ENCODE measurements around the gene TSPAN3.

Gene TSPAN3

DNA sequence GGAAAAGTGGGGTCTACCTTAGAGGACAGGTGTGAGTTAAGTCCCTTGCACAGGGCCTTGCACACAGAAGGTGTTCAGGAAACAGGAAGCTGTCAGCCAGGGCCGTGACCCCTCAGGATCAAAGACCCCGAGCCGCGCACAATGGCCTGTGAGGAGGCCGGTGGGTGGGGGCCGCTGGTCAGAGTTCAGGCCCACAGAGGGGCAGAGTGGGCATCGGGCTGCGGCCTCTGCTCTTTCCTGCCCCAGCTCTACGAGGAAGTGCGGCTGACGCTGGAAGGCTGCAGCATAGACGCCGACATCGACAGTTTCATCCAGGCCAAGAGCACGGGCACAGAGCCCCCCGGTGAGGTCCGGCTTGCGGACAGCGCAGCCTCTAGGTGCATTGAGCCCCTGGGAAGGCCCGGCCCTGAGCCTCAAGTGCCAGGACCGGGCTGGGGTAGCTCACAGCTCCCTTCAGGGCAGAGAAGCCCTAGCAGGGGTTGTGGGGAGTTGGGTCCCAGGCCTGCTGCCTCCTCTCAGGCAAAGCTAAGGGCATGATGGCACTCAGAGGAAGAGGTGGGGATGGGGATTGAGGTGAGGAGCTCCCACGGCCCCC lies 38.8 kb downstream of the TSPAN3 start:
- H3K4me1 ChIP-seq (ENCODE audit: control insufficient read depth in 1 of 2, insufficient read depth in 2 of 2, low read length in 2 of 2), result peaks cover 0 to 5% of the 10 kb centered on the region in 2 donors
- H3K4me3 ChIP-seq (ENCODE audit: low read depth in 1 of 2, low read length in 2 of 2), result no peak overlapping the region
- no peak overlapping the region for H3K27ac ChIP-seq (ENCODE audit: low read length)
- peaks cover 0 to 8% of the 10 kb centered on the region in 2 donors for H3K36me3 ChIP-seq (ENCODE audit: control insufficient read depth in 1 of 2, insufficient read depth in 2 of 2, low read length in 2 of 2)
- no peaks in the 10 kb centered on the region for H3K9me3 ChIP-seq (ENCODE audit: control insufficient read depth in 1 of 2, low read length in 2 of 2)
- no peaks in the 10 kb centered on the region for H3K27me3 ChIP-seq (ENCODE audit: low read depth, low read length)

DNA sequence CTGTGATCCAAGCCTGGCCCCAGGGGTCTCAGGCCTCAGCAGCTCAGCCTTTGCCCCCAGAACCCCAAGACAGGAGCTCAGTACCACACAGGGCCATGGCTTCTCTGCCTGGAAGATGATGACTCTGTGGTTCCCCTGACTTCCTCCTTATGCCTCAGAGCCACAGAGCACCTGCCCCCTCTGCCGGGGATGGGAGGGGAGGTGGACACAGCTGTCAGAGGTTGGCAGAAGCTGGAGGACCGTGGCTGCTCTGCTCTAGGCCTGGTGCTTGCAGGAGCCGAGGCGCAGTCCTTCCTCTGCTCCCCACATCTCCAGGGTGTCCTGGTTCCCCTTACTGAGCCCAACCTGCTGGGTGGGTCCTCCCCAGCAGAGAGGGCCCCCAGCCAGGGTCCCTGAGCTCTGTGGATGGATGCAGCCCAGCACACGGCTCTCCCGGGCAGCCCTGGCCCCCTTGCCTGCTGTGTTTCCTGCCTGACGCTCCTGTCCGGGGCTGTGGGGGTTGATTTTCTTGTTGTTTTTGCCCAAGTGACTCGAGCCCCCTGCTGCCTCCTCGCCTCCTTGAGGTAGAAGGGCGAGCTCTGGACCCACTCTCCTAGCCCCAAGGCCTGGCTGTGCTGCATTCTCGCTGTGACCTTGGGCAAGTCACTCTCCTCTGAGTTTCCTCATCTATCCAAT lies 39.4 kb downstream of the TSPAN3 start:
- Histone ChIP-seq H3K4me3 (ENCODE audit: low read depth in 1 of 2, low read length in 2 of 2) (no peak overlapping the region), H3K9me3 (ENCODE audit: control insufficient read depth in 1 of 2, low read length in 2 of 2) (no peaks in the 10 kb centered on the region), H3K36me3 (ENCODE audit: control insufficient read depth in 1 of 2, insufficient read depth in 2 of 2, low read length in 2 of 2) (peaks cover 0 to 2% of the 10 kb centered on the region in 2 donors), H3K27ac (ENCODE audit: low read length) (no peak overlapping the region), H3K4me1 (ENCODE audit: control insufficient read depth in 1 of 2, insufficient read depth in 2 of 2, low read length in 2 of 2) (peaks cover 0 to 5% of the 10 kb centered on the region in 2 donors), H3K27me3 (ENCODE audit: low read depth, low read length) (no peaks in the 10 kb centered on the region)

GRCh38 chr15:77030928-77031375 lies 40.0 kb downstream of the TSPAN3 start:
- Histone ChIP-seq H3K27ac (ENCODE audit: low read length) (no peak overlapping the region), H3K4me1 (ENCODE audit: control insufficient read depth in 1 of 2, insufficient read depth in 2 of 2, low read length in 2 of 2) (peaks cover 0 to 5% of the 10 kb centered on the region in 2 donors), H3K9me3 (ENCODE audit: control insufficient read depth in 1 of 2, low read length in 2 of 2) (no peaks in the 10 kb centered on the region), H3K27me3 (ENCODE audit: low read depth, low read length) (no peaks in the 10 kb centered on the region), H3K36me3 (ENCODE audit: control insufficient read depth in 1 of 2, insufficient read depth in 2 of 2, low read length in 2 of 2) (no peaks in the 10 kb centered on the region), H3K4me3 (ENCODE audit: low read depth in 1 of 2, low read length in 2 of 2) (no peak overlapping the region)

- Histone ChIP-seq H3K4me1 (ENCODE audit: control insufficient read depth in 1 of 2, insufficient read depth in 2 of 2, low read length in 2 of 2) (peaks cover 0 to 5% of the 10 kb centered on the region in 2 donors), H3K27me3 (ENCODE audit: low read depth, low read length) (no peaks in the 10 kb centered on the region), H3K36me3 (ENCODE audit: control insufficient read depth in 1 of 2, insufficient read depth in 2 of 2, low read length in 2 of 2) (no peaks in the 10 kb centered on the region), H3K27ac (ENCODE audit: low read length) (no peak overlapping the region), H3K9me3 (ENCODE audit: control insufficient read depth in 1 of 2, low read length in 2 of 2) (no peaks in the 10 kb centered on the region), H3K4me3 (ENCODE audit: low read depth in 1 of 2, low read length in 2 of 2) (no peak overlapping the region)
Observed at GRCh38 chr15:77030048-77030927, 40.6 kb downstream of the TSPAN3 start.

- no peaks in the 10 kb centered on the region for H3K9me3 ChIP-seq (ENCODE audit: control insufficient read depth in 1 of 2, low read length in 2 of 2)
- no peak overlapping the region for H3K27ac ChIP-seq (ENCODE audit: low read length)
- no peak overlapping the region for H3K4me3 ChIP-seq (ENCODE audit: low read depth in 1 of 2, low read length in 2 of 2)
- H3K27me3 ChIP-seq (ENCODE audit: low read depth, low read length), result no peaks in the 10 kb centered on the region
- H3K4me1 ChIP-seq (ENCODE audit: control insufficient read depth in 1 of 2, insufficient read depth in 2 of 2, low read length in 2 of 2), result peaks cover 0 to 5% of the 10 kb centered on the region in 2 donors
- H3K36me3 ChIP-seq (ENCODE audit: control insufficient read depth in 1 of 2, insufficient read depth in 2 of 2, low read length in 2 of 2), result no peaks in the 10 kb centered on the region
Observed at GRCh38 chr15:77029166-77030047, 41.5 kb downstream of the TSPAN3 start.

GRCh38 chr15:77028451-77029165 lies 42.3 kb downstream of the TSPAN3 start:
- peak overlapping the region in 1 of 2 donors; percentile 39 for H3K4me3 ChIP-seq (ENCODE audit: low read depth in 1 of 2, low read length in 2 of 2)
- H3K36me3 ChIP-seq (ENCODE audit: control insufficient read depth in 1 of 2, insufficient read depth in 2 of 2, low read length in 2 of 2), result no peaks in the 10 kb centered on the region
- H3K27ac ChIP-seq (ENCODE audit: low read length), result no peak overlapping the region
- H3K4me1 ChIP-seq (ENCODE audit: control insufficient read depth in 1 of 2, insufficient read depth in 2 of 2, low read length in 2 of 2), result peaks cover 0 to 5% of the 10 kb centered on the region in 2 donors
- no peaks in the 10 kb centered on the region for H3K9me3 ChIP-seq (ENCODE audit: control insufficient read depth in 1 of 2, low read length in 2 of 2)
- no peaks in the 10 kb centered on the region for H3K27me3 ChIP-seq (ENCODE audit: low read depth, low read length)

GRCh38 chr15:77027697-77028450 lies 43.0 kb downstream of the TSPAN3 start:
- H3K36me3 ChIP-seq (ENCODE audit: control insufficient read depth in 1 of 2, insufficient read depth in 2 of 2, low read length in 2 of 2), result no peaks in the 10 kb centered on the region
- H3K4me1 ChIP-seq (ENCODE audit: control insufficient read depth in 1 of 2, insufficient read depth in 2 of 2, low read length in 2 of 2), result peaks cover 0 to 5% of the 10 kb centered on the region in 2 donors
- no peaks in the 10 kb centered on the region for H3K9me3 ChIP-seq (ENCODE audit: control insufficient read depth in 1 of 2, low read length in 2 of 2)
- H3K27ac ChIP-seq (ENCODE audit: low read length), result no peak overlapping the region
- no peaks in the 10 kb centered on the region for H3K27me3 ChIP-seq (ENCODE audit: low read depth, low read length)
- peak overlapping the region in 1 of 2 donors; percentile 39 for H3K4me3 ChIP-seq (ENCODE audit: low read depth in 1 of 2, low read length in 2 of 2)

DNA sequence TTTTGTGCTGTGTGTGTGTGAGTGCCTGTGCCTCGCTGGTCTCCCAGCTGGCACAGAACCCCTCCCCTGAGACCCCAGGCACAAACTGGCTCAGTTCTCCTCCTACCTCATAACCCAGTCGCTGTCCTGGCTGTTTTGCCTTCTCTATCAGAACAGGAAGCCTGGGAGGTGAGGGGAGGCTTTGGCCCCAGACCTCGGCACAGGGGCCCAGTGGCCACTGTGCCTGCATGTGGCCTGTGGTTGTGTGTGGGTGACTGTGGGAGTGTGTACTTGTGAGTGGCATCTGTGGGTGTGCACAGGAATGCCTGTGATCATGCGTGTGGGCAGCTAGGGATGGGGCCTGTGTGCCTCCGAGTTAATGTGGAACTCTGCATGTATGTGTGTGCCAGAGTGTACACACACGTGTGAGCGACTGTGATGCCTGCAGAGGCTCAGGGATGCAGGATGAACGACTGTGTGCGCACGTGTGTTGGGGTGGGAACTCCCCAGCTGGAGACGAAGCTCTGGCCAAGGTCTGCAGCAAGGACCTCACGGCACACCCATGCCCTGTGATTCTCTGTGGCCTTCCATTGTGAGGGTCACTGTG lies 43.7 kb downstream of the TSPAN3 start:
- Histone ChIP-seq H3K4me3 (ENCODE audit: low read depth in 1 of 2, low read length in 2 of 2) (no peak overlapping the region), H3K36me3 (ENCODE audit: control insufficient read depth in 1 of 2, insufficient read depth in 2 of 2, low read length in 2 of 2) (no peaks in the 10 kb centered on the region), H3K27ac (ENCODE audit: low read length) (no peak overlapping the region), H3K27me3 (ENCODE audit: low read depth, low read length) (no peaks in the 10 kb centered on the region), H3K9me3 (ENCODE audit: control insufficient read depth in 1 of 2, low read length in 2 of 2) (no peaks in the 10 kb centered on the region), H3K4me1 (ENCODE audit: control insufficient read depth in 1 of 2, insufficient read depth in 2 of 2, low read length in 2 of 2) (peaks cover 0 to 5% of the 10 kb centered on the region in 2 donors)

DNA sequence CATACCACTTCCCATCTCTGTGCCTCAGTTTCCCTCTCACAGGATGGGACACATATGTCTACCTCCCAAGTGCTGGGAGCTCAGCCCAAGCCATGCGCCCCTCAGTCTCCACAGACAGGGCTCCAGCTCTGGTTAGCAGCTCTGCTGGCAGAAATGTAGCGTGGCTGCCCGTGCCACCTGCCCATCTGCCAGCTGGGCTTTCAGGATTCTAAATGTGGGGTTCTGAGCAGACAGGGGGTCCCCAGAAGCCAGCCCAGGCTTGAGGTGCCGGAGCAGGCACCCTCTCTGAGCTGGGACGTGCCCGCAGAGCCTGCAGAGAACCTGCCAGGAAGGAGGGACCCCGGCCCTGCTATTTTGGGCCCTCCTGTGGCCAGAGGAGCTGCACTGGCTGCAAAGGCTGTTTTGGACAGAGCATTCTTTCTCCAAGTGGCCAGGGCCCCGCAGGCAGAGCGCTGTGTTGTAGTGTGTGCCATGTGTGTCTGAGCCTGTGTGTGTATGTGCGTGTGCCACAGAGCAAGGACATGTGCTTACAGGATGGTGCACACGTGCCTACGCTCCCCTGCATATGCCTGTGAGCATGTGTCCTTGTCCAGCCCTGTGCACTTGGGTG lies 44.3 kb downstream of the TSPAN3 start:
- peaks cover 0 to 5% of the 10 kb centered on the region in 2 donors for H3K4me1 ChIP-seq (ENCODE audit: control insufficient read depth in 1 of 2, insufficient read depth in 2 of 2, low read length in 2 of 2)
- no peaks in the 10 kb centered on the region for H3K36me3 ChIP-seq (ENCODE audit: control insufficient read depth in 1 of 2, insufficient read depth in 2 of 2, low read length in 2 of 2)
- no peaks in the 10 kb centered on the region for H3K27me3 ChIP-seq (ENCODE audit: low read depth, low read length)
- H3K9me3 ChIP-seq (ENCODE audit: control insufficient read depth in 1 of 2, low read length in 2 of 2), result no peaks in the 10 kb centered on the region
- H3K27ac ChIP-seq (ENCODE audit: low read length), result no peak overlapping the region
- H3K4me3 ChIP-seq (ENCODE audit: low read depth in 1 of 2, low read length in 2 of 2), result no peak overlapping the region

Data from muscle layer of duodenum (tissue), 2 donors.